ENCODE measurements around the gene PAFAH1B1.

The PAFAH1B1 gene

DNA sequence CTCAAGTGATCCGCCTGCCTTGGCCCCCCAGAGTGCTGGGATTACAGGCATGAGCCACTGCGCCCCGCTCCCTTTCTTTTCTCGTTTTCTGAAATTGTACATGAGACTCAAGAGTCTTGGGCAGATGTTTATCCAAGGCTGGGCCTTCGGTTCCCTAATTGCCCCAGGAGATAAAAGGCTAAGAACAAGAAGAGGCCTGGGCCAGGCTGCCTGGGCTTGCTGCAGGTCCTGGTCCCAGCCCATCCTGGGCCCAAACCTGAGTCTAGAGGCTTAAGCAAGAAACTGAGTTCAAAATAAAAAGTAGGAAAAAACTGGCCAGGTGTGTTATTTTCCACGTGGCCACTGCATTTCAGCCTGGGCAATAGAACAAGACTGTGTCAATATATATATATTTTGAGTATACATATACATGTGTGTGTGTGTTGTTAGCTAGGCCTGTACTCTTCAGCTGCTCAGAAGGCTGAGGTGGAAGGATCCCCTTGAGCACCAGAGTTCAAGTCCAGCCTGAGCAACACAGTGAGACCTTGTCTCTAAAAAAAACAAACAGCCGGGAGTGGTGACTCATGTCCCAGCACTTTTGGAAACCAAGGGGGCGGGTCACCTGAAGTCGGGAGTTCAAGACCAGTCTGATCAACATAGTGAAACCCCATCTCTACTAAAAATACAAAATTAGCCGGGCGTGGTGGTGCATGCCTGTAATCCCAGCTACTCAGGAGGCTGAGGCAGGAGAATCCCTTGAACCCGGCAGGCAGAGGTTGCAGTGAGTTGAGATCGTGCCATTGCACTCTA is 124.9 kb downstream of the PAFAH1B1 start:
- H3K27me3 Mint-ChIP-seq (ENCODE audit: low read depth): peaks cover 14% of the 10 kb centered on the region
- H3K9me3 Mint-ChIP-seq: no peaks in the 10 kb centered on the region
- peaks cover 9% of the 10 kb centered on the region for H3K4me1 Mint-ChIP-seq (ENCODE audit: low read depth)
- no peak overlapping the region for H3K27ac Mint-ChIP-seq
- H3K36me3 Mint-ChIP-seq (ENCODE audit: low read depth): no peaks in the 10 kb centered on the region
- no peak overlapping the region for H3K4me3 Mint-ChIP-seq

DNA sequence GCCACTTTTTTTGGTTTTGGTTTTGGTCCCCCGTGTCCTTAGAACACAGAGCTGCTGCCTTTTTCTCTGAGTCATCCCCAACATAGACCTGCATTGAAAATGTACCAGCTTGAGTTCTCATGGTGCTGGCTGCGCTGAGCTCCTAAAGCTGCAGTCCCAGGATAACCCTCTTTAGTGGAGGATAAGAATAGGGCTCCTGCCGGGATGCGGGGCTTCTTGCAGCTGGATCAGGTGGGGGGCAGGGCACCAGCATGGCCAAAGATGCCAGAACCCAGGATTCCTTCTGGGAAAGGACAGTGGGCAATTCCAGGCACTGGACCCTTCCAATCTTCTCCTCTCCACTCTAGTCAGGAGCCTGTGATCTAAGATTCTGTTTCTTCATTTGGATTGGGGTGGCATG is 126.4 kb downstream of the PAFAH1B1 start:
- Mint-ChIP-seq H3K27ac (peak overlapping the region; percentile 20), H3K4me3 (no peak overlapping the region), H3K36me3 (ENCODE audit: low read depth) (no peaks in the 10 kb centered on the region)

DNA sequence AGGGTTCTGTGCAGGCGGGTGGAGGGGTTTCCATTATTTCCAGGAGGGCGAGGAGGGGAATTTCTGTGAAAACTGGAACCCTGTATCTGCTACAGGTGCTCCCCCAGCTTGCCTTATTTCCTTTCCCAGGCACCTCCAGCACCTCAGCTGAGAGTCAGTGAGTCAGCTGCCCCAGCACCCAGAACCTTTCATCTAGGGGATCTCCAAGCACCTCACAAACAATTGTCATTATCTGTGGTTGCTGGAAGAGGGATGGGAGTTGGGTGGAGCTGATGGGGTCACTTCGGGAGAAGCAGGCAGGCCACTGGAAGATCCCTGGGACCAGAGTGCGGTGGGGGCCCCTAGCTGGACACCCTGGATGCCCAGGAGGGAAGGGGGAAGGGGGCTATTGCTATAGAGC is 128.1 kb downstream of the PAFAH1B1 start:
- Mint-ChIP-seq H3K27ac (peak overlapping the region; percentile 62), H3K36me3 (ENCODE audit: low read depth) (no peaks in the 10 kb centered on the region), H3K9me3 (no peaks in the 10 kb centered on the region), H3K27me3 (ENCODE audit: low read depth) (peaks cover 24% of the 10 kb centered on the region), H3K4me1 (ENCODE audit: low read depth) (peaks cover 10% of the 10 kb centered on the region), H3K4me3 (no peak overlapping the region)

More for the DNA sequence above, 126.4 kb downstream of the PAFAH1B1 start:
- H3K27me3 Mint-ChIP-seq (ENCODE audit: low read depth): peaks cover 17% of the 10 kb centered on the region
- no peaks in the 10 kb centered on the region for H3K9me3 Mint-ChIP-seq
- H3K4me1 Mint-ChIP-seq (ENCODE audit: low read depth): peaks cover 8% of the 10 kb centered on the region

DNA sequence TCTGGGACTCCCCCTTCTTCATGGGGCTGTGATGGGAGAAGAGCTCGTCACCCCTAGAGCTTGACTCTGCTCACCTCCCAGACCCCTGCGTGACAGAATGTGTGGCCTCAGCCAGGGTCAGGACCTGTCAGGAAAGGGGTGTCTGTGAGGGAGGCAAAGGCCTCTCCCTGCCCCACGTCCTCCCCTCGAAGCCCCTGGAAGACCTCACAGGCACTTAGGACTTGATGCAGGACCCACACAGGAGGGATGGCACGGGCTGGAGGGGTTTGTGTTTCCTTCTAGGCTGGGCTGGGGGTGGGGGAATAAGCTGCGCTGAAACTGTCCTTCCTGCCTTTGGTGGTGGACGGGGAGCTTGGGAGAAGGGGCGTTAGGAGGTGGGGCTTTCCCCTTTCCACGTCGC is 129.2 kb downstream of the PAFAH1B1 start:
- no peaks in the 10 kb centered on the region for H3K36me3 Mint-ChIP-seq (ENCODE audit: low read depth)
- peaks cover 10% of the 10 kb centered on the region for H3K4me1 Mint-ChIP-seq (ENCODE audit: low read depth)
- H3K27me3 Mint-ChIP-seq (ENCODE audit: low read depth): peaks cover 30% of the 10 kb centered on the region
- H3K4me3 Mint-ChIP-seq: no peak overlapping the region
- no peak overlapping the region for H3K27ac Mint-ChIP-seq
- H3K9me3 Mint-ChIP-seq: no peaks in the 10 kb centered on the region

DNA sequence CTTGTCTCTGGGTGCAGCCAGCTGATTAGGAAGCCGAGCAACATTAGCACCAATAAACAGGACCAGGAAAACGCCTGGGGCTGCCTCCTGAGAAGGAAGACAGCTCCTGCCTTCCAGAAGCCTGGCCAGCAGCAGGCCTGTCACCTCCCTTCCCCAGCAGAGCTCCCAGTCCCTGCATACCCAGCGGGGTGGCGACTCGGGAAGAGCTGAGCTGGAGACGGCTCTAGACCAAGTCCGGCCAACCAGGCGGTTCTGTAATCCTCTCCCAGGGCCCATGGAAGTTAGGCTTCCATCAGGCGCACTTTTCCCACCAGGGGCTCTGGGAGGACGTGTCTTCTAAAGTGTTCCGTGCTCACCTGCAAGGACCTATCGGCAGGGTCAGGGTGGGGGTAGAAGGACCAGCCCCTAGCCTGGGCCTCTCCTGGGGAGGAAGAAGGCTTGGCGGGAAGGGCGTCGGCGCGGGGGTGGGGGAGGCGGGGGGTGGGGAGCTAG is 130.1 kb downstream of the PAFAH1B1 start:
- Mint-ChIP-seq H3K9me3 (no peaks in the 10 kb centered on the region), H3K4me1 (ENCODE audit: low read depth) (peaks cover 10% of the 10 kb centered on the region), H3K4me3 (no peak overlapping the region), H3K27me3 (ENCODE audit: low read depth) (peaks cover 30% of the 10 kb centered on the region), H3K27ac (no peak overlapping the region), H3K36me3 (ENCODE audit: low read depth) (no peaks in the 10 kb centered on the region)

DNA sequence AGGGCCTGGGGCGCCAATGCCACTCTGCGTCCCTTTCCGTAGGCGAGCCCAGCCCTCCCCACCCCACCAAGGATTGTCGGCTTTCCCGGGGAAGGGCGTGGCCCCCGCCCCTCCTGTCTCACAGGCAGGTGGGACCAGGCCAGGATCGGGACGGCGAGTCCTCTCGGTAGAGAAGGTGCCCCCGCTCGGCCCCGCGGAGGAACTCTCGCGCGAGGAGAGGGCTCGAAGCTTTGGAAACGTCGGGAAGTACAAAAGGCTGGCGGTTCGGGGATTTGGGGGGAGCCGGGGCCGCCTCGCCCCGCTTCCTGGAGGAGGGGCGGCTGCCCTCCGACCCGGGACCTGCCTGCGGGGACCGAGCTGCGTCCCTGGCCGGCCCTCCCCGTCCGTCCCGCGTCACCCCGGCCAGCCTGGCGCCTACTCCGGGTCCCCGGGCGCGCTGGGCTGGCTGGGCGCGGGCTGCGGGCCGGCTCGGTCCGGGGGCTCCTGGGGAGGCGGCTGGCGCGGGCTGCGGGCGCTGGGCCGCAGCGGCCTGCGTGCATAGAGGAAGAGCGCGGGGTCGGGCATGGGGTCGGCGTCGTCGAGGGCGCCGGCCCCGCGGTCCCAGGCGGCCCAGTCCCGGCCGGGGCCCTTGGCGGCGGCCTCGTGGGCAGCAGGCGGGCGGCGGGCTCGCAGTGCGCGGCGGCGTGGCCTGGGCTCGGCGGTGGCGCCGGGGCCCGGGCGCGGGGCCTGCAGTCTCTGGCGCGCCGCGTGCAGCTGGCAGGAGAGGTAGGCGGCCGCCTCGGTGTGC is 130.7 kb downstream of the PAFAH1B1 start:
- no peaks in the 10 kb centered on the region for H3K9me3 Mint-ChIP-seq
- H3K4me1 Mint-ChIP-seq (ENCODE audit: low read depth): peaks cover 10% of the 10 kb centered on the region
- no peak overlapping the region for H3K27ac Mint-ChIP-seq
- no peaks in the 10 kb centered on the region for H3K36me3 Mint-ChIP-seq (ENCODE audit: low read depth)
- H3K27me3 Mint-ChIP-seq (ENCODE audit: low read depth): peaks cover 30% of the 10 kb centered on the region
- no peak overlapping the region for H3K4me3 Mint-ChIP-seq

DNA sequence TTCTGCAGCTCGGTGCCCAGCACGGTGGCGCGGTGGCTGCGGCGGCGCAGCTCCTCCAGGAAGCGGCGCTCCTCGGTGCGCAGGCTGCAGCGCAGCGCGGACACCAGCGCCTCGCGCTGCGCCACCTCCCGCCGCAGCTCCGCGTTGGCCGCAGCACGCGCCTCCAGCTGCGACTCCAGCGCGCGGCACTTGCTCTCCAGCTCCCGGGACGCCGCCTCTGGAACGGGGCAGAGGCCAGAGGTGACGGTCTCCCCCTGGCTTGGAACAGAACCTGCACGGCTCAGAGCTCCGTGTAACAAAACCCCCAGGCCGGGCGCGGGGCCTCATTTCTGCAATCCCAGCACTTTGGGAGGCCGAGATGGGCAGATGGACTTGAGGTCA is 131.3 kb downstream of the PAFAH1B1 start:
- H3K27me3 Mint-ChIP-seq (ENCODE audit: low read depth): peaks cover 30% of the 10 kb centered on the region
- no peak overlapping the region for H3K27ac Mint-ChIP-seq
- H3K4me3 Mint-ChIP-seq: peak overlapping the region; percentile 17

DNA sequence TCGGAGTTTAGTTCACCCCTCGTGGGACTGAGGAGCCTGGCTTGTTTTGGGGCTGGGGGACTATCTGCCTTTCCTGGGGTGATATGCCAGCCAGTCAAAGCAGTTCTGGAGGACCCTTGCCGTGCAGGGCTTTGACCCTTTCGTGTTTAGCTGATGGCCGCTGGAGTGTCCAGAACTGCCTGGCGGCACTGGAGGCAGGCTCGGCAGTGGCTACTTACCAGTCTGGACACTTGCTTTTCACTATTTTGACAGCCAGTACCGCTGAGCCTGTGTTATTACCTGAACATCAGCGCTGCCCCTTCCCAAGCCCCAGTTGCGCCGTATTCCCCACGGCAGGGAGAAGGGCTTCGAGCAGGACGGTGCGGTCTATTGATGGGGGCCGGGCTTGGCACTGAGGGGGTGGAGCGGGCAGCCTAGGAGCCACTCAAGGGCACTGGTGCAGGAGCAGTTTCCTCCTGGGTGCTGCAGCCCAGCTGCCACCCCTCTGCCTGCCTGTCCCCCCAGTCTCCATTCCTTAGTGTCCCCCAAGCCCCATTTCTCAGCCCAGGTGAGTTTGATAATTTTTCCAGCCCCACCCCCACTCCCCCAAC is 137.4 kb downstream of the PAFAH1B1 start:
- Mint-ChIP-seq H3K36me3 (ENCODE audit: low read depth) (no peaks in the 10 kb centered on the region), H3K4me3 (no peak overlapping the region), H3K27me3 (ENCODE audit: low read depth) (peaks cover 6% of the 10 kb centered on the region), H3K9me3 (no peaks in the 10 kb centered on the region), H3K27ac (no peak overlapping the region), H3K4me1 (ENCODE audit: low read depth) (no peaks in the 10 kb centered on the region)

More for the DNA sequence above, 131.3 kb downstream of the PAFAH1B1 start:
- Mint-ChIP-seq H3K4me1 (ENCODE audit: low read depth) (peaks cover 10% of the 10 kb centered on the region), H3K36me3 (ENCODE audit: low read depth) (no peaks in the 10 kb centered on the region), H3K9me3 (no peaks in the 10 kb centered on the region)

DNA sequence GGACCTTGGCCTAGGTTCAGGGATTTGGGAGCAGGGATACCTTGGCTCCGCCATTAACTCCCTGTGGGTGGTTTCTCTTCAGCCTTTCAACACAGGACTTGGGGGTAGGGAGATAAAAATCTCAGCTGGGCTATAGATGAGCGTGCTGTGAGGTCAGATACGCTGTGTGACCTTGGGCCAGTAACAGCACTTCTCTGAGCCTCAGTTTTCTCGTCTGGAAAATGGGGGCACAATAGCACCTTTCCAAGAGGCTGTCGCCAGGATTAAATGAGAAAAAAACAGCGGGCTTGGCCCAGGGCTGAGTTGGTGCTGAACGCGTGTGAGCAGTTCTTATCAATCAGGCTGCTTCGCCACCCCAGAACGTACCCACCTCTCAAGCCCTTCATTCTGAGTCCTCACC is 138.4 kb downstream of the PAFAH1B1 start:
- Mint-ChIP-seq H3K9me3 (no peaks in the 10 kb centered on the region), H3K4me3 (no peak overlapping the region), H3K27me3 (ENCODE audit: low read depth) (peaks cover 6% of the 10 kb centered on the region), H3K4me1 (ENCODE audit: low read depth) (no peaks in the 10 kb centered on the region), H3K36me3 (ENCODE audit: low read depth) (no peaks in the 10 kb centered on the region), H3K27ac (no peak overlapping the region)

DNA sequence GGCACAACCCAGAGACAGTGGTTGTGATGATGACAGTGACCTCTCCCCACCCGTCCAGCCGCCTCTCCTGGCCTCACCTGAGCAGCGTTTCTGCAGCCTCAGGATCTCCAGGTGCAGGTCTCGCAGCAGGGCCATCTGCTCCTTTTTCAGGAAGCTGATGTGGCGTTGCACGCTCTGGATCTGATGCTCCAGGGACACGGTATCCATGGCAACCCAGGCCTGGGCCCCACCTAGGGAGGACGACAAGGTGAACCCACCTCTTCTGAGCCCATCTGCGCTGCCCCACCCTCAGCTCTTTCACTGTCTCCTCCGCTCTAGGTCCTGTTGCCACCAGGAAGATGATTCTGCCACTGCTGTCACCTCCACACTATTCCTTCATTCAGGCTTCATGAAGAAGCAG is 141.5 kb downstream of the PAFAH1B1 start:
- no peaks in the 10 kb centered on the region for H3K4me1 Mint-ChIP-seq (ENCODE audit: low read depth)
- H3K27ac Mint-ChIP-seq: no peak overlapping the region
- no peaks in the 10 kb centered on the region for H3K36me3 Mint-ChIP-seq (ENCODE audit: low read depth)
- no peaks in the 10 kb centered on the region for H3K27me3 Mint-ChIP-seq (ENCODE audit: low read depth)
- H3K9me3 Mint-ChIP-seq: no peaks in the 10 kb centered on the region
- H3K4me3 Mint-ChIP-seq: no peak overlapping the region

Data from T-helper 1 cell treated with Interleukin-12 subunit alpha and Interleukin-12 subunit beta and Interleukin-4 antibody, amounts not matched to agents 30 μg/mL and 1 μg/mL, for 36 hours (primary cell).